OCI-LY1 (cell line): ENCODE data around the gene LRCH3.

Experiments
- EZH2 ChIP-seq: fragments of 200-600 bp; sonication (generic), shearing (Covaris generic); IDR thresholded peaks from 2 replicates; pipeline ENCODE4 v1.8.0; 2017; ENCODE audit warnings: borderline replicate concordance, mixed run types, mild to moderate bottlenecking, antibody characterized with exemption, low read length, moderate library complexity, mixed read lengths
- TF ChIP-seq, protein P1 (sequence below): fragments of 200-600 bp; sonication (generic), shearing (Covaris generic); IDR thresholded peaks from 2 replicates; pipeline ENCODE4 v1.5.1; 2017; ENCODE audit warnings: mild to moderate bottlenecking, antibody characterized with exemption, low read length, moderate library complexity, mixed read lengths

DNA sequence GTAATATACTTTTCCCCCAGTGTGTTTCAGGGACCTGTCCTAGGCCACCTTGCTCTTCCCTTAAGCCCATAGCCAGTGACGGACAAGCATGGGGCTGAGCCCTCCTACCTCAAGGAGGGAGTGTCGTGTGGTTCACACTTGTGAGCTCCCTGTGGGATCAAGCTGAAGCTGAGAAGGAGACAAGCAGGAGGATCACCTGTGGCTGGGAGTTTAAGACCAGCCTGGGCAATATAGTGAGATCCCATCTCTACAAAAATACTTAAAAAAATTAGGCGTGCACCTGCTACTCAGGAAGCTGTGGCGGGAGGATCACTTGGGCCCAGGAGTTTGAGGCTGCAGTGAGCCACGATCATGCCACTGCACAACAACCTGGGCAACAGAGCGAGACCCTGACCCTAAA lies 82.3 kb downstream of the LRCH3 start:
- TF ChIP-seq EZH2 = no peak
- TF ChIP-seq, protein P1, sequence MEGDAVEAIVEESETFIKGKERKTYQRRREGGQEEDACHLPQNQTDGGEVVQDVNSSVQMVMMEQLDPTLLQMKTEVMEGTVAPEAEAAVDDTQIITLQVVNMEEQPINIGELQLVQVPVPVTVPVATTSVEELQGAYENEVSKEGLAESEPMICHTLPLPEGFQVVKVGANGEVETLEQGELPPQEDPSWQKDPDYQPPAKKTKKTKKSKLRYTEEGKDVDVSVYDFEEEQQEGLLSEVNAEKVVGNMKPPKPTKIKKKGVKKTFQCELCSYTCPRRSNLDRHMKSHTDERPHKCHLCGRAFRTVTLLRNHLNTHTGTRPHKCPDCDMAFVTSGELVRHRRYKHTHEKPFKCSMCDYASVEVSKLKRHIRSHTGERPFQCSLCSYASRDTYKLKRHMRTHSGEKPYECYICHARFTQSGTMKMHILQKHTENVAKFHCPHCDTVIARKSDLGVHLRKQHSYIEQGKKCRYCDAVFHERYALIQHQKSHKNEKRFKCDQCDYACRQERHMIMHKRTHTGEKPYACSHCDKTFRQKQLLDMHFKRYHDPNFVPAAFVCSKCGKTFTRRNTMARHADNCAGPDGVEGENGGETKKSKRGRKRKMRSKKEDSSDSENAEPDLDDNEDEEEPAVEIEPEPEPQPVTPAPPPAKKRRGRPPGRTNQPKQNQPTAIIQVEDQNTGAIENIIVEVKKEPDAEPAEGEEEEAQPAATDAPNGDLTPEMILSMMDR = no peak
